GM15510 (cell line): ENCODE measurements around the gene MACROH2A1.

ENCODE experiments used
- POLR2A ChIP-seq: IDR thresholded peaks from 3 replicates; pipeline ENCODE4 v1.6.1; 2011; ENCODE audit warnings: borderline replicate concordance; ENCODE audit not compliant: insufficient read length; ENCODE audit errors: extremely low read depth

MACROH2A1 gene

DNA sequence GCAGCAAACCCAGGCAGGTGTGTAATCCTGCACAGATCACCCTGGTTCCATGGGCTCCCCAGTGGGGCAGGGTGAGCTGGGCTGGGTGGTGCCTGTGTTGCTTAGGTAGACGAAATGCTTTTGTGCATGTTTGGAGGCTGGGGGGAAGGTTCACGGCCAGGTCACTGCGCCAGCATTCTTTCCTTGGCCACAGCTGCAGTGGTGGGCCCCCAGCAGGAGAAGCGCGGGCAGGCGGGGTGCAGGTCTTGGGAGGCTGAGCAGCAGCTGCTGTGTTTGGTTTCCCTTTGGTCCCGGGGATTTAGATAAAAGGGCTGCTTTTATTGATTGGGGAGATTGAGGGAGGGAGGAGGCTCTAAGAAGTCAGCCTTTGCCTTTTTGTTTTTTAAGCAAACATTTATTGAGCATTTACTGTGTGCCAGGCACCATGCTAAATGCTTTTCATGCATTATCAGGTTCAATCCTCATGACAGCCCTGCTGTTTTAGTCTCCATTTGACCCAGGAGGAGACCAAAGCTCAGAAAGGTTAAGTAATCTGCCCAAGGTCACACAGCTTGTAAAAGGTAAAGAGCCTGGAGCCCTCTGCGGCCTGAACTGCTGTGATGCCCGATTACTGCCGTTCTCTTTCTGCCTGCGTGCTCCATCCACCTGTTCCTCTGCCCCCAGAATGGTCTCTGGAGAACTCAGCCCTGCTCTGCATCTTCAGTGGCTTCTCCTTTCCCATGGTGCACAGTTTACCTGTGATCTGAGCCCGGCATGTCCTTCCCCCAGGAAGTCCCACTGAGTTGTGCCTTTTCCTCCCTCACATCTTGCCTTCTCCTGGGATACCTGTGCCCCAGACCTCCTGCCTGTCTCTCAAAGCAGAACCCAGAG is 94.4 kb downstream of the MACROH2A1 start:
- no peak for TF ChIP-seq POLR2A

DNA sequence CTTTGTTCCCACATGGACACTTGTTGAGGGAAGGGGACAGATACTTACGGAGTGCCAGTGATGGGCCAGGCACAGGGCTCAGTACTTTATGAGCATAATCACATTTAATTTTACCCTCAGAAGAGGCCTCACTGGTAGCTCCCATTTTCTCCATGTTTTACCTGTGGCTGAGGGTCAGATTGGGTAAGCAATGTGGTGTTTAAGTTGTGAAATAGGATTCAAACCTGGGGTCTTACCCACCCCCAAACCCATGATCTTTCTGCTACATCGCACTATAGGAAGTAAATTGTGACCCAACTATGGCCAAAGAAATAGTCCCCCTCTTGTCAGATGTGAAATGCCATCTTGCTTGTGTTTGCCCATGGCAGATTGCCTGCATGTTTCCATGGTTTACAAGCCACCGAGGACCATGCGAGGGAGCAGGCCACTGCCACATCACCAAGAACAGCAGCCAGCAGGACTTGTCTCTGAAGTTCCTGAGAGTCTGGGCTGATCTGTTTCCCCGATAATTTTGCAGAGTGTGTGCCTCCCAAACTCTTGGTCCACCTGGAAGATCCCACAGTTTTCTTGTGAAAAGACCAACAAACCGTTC is 95.4 kb downstream of the MACROH2A1 start:
- TF ChIP-seq POLR2A: no peak

DNA sequence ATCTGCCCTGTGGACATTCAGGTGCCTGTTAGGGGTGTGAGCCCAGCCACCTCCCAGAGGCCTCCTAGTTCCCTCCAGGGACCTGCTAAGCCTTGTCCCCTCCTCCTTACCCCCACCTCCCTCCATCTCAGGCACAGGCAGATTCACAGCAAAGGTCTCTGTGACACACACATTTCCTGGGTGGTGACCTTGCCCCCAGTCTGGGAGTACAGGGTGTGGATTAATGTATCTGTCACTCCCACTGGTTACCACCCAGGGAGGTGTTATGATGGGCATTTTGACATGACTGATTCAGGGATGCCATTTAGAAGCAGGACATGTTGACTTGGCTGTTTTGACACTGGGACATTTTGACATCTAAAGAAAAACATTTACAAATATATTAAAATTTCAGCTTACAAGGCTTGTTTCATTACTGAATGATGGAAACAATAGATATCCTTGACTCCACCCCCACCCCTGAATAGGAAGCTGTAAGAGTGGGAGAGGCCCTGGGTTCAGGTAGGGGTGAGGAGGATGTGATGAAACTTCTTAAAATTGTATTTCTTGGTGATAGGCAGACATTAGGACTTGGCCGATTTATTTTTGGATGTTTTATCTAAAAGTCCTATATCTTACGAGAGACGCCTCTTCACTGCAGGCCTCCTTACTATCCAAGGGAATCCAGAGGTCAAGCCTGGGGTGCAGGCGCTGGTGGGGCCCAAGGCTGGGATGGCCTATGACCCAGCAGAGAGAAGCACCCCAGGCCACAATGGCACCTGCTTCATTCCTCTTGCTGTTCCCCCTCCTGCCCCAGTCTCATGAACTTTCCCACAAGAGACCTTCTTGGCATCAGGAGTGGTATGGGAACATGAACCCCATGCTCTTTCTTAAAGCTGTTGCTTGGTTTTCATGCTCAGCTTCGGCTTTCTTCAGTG is 101.9 kb downstream of the MACROH2A1 start:
- TF ChIP-seq POLR2A: no peak

DNA sequence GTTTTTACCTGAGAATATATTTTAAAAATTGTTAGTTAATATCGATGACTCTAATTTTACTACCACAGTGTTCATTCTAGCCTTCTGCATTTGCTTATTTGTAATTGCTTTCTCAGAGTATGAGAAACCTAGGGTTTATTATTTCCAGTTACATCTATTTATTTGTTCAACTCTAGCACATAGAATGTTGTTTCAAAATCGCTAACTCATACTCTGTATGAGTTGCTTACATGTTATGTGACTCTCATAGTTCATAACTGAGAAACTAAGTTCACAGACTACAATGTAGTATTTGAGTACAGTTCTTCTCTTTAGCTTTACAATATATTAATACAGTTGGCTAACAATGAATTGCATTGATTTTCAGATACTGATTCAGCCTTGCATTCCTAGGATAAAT is 103.2 kb downstream of the MACROH2A1 start:
- TF ChIP-seq POLR2A: no peak

DNA sequence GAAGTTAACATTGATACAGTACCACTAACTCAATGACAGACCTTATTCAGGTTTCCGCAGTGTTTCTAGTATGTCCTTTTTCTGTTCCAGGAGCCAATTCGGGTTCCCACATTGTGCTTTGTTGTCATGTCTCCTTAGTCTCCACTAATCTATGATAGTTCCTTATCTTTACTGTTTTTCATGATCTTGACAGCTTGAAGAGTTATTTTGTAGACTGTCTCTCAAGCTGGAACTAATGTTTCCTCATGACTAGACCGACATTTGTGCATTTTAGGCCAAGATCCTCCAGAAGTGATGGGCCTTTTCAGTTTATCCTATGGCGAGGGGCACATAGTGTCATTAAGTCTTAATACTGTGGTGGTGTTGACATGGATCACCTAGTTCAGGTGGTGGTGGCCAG is 104.2 kb downstream of the MACROH2A1 start:
- TF ChIP-seq POLR2A: no peak

DNA sequence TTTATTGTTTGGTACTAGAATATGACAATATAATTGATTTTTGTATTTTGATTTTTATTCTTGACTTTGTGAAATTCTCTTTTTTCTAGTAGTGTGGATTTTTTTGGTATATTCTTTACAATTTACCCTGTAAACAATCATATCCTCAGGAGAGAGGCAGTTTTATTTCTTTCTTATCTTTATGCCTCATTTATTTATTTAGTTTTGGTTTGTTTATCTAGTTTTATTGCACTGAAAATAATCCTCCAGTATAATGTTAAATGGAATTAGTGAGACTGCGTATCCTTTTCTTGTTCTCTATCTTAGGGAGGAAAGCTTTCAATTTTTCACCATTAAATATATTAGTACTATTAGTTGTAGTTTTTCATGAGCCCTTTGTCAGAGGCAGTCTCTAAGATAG is 109.4 kb downstream of the MACROH2A1 start:
- no peak for TF ChIP-seq POLR2A

DNA sequence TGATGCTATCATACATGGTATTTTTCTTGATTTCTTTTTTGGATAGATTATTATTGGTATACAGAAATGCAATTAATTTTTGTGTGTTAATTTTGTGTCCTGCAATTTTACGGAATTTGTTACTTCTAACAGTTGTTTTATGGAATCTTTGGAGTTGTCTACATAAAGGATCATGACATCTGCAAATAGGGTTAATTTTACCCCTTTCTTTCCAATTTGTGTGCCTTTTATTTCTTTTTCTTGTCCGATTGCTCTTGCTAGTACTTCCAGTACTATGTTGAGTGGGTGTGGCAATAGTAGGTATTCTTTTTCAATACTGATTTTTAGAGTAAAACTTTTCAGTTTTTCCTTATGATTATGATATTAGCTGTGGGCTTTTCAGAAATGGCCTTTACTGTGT is 111.5 kb downstream of the MACROH2A1 start:
- no peak for TF ChIP-seq POLR2A
